H9 (cell line): Measurements from ENCODE around the gene WFDC1. TPM values are rescaled to one million over a fixed set of nuclear protein-coding genes. Genes with fewer than 3 reads are reported as not detected.

Source experiments
- DNase-seq: peaks from one replicate; pipeline ENCODE4 v3.0.0-alpha.2; 2017
- H2AFZ ChIP-seq: one replicate; pipeline ENCODE4 v1.6.1; 2013; ENCODE audit warnings: mild to moderate bottlenecking, low read length, control low read depth, moderate library complexity
- H2AK5ac ChIP-seq: 2 replicates; pipeline ENCODE4 v1.6.1; 2013; ENCODE audit warnings: low read length, control low read depth, mixed read lengths; ENCODE audit not compliant: insufficient read length
- H2BK120ac ChIP-seq: one replicate; pipeline ENCODE4 v1.6.1; 2013; ENCODE audit warnings: low read depth, mild to moderate bottlenecking, low read length, control low read depth, inconsistent platforms; ENCODE audit not compliant: poor library complexity, severe bottlenecking
- H2BK12ac ChIP-seq: 2 replicates; pipeline ENCODE4 v1.6.1; 2013; ENCODE audit warnings: low read length, control low read depth, mixed read lengths, low read depth; ENCODE audit not compliant: insufficient read length
- H2BK15ac ChIP-seq: 2 replicates; pipeline ENCODE4 v1.6.1; 2013; ENCODE audit warnings: low read depth, low read length, control low read depth
- H2BK20ac ChIP-seq: one replicate; pipeline ENCODE4 v1.6.1; 2013; ENCODE audit warnings: low read depth, mild to moderate bottlenecking, low read length, control low read depth, inconsistent platforms; ENCODE audit not compliant: poor library complexity, severe bottlenecking
- H2BK5ac ChIP-seq: 2 replicates; pipeline ENCODE4 v1.6.1; 2013; ENCODE audit warnings: low read length, control low read depth, mixed read lengths; ENCODE audit not compliant: insufficient read length
- H3K14ac ChIP-seq: 2 replicates; pipeline ENCODE4 v1.6.1; 2013; ENCODE audit warnings: low read length, control low read depth; ENCODE audit not compliant: insufficient read depth
- H3K18ac ChIP-seq: 2 replicates; pipeline ENCODE4 v1.6.1; 2013; ENCODE audit warnings: low read depth, mild to moderate bottlenecking, mixed read lengths, low read length, control low read depth; ENCODE audit not compliant: insufficient read length
- H3K23ac ChIP-seq: 2 replicates; pipeline ENCODE4 v1.6.1; 2013; ENCODE audit warnings: low read length, control low read depth, mixed read lengths, low read depth; ENCODE audit not compliant: insufficient read length
- H3K23me2 ChIP-seq: 2 replicates; pipeline ENCODE4 v1.6.1; 2013; ENCODE audit warnings: low read depth, mild to moderate bottlenecking, mixed read lengths, low read length, control low read depth; ENCODE audit not compliant: insufficient read length, poor library complexity, severe bottlenecking
- H3K27ac ChIP-seq: 2 replicates; pipeline ENCODE4 v1.5.1; 2013; ENCODE audit warnings: low read length, control low read depth, mixed read lengths, low read depth; ENCODE audit not compliant: insufficient read length
- H3K27me3 ChIP-seq: 2 replicates; pipeline ENCODE4 v1.6.1; 2013; ENCODE audit warnings: low read length, control low read depth, inconsistent platforms; ENCODE audit not compliant: insufficient read depth
- H3K4ac ChIP-seq: 2 replicates; pipeline ENCODE4 v1.6.1; 2013; ENCODE audit warnings: low read depth, mild to moderate bottlenecking, control low read depth, inconsistent platforms, low read length, moderate library complexity
- H3K4me1 ChIP-seq: 2 replicates; pipeline ENCODE4 v1.6.1; 2013; ENCODE audit warnings: low read length, control low read depth, inconsistent platforms; ENCODE audit not compliant: insufficient read depth
- H3K4me2 ChIP-seq: 2 replicates; pipeline ENCODE4 v1.6.1; 2013; ENCODE audit warnings: low read length, control low read depth, mixed read lengths; ENCODE audit not compliant: insufficient read length, insufficient read depth
- H3K56ac ChIP-seq: 2 replicates; pipeline ENCODE4 v1.6.1; 2013; ENCODE audit warnings: low read depth, mild to moderate bottlenecking, mixed read lengths, low read length, control low read depth; ENCODE audit not compliant: insufficient read length
- H3K79me1 ChIP-seq: 2 replicates; pipeline ENCODE4 v1.6.1; 2013; ENCODE audit warnings: low read depth, mild to moderate bottlenecking, moderate library complexity, low read length, control low read depth, inconsistent platforms; ENCODE audit not compliant: insufficient read depth, poor library complexity, severe bottlenecking
- H3K79me2 ChIP-seq: 2 replicates; pipeline ENCODE4 v1.6.1; 2013; ENCODE audit warnings: low read length, control low read depth, inconsistent platforms; ENCODE audit not compliant: insufficient read depth
- H3K9ac ChIP-seq: 2 replicates; pipeline ENCODE4 v1.6.1; 2013; ENCODE audit warnings: low read length, control low read depth, mixed read lengths; ENCODE audit not compliant: insufficient read length; ENCODE audit errors: extremely low read depth
- H3K9me3 ChIP-seq: one replicate; pipeline ENCODE4 v1.6.1; 2013; ENCODE audit warnings: low read depth, low read length, inconsistent platforms; ENCODE audit not compliant: control insufficient read depth
- H3T11ph ChIP-seq: one replicate; pipeline ENCODE4 v1.6.1; 2013; ENCODE audit warnings: mild to moderate bottlenecking, low read length, control low read depth, inconsistent platforms
- H4K20me1 ChIP-seq: one replicate; pipeline ENCODE4 v1.6.1; 2013; ENCODE audit not compliant: control insufficient read depth, insufficient read length, insufficient read depth
- H4K5ac ChIP-seq: 2 replicates; pipeline ENCODE4 v1.6.1; 2013; ENCODE audit warnings: low read depth, mild to moderate bottlenecking, mixed read lengths, low read length, control low read depth; ENCODE audit not compliant: insufficient read length
- H4K8ac ChIP-seq: replicated peaks from 2 replicates; pipeline ENCODE4 v1.6.1; 2013; ENCODE audit warnings: low read length, control low read depth, mixed read lengths, low read depth; ENCODE audit not compliant: insufficient read length
- H4K91ac ChIP-seq: 2 replicates; pipeline ENCODE4 v1.6.1; 2013; ENCODE audit warnings: low read depth, mild to moderate bottlenecking, moderate library complexity, mixed read lengths, low read length, control low read depth; ENCODE audit not compliant: insufficient read length
- H3K27ac Mint-ChIP-seq, 3 experiments: 2 replicates in 2 of 3; 3 replicates in 1 of 3; pipeline ENCODE4 v1.8.0; 2020 to 2021; ENCODE audit warnings: mixed read lengths in 3 of 3, mild to moderate bottlenecking in 1 of 3, moderate library complexity in 1 of 3
- H3K27me3 Mint-ChIP-seq: 2 replicates; pipeline ENCODE4 v1.8.0; 2021; ENCODE audit warnings: low read depth, mild to moderate bottlenecking, moderate library complexity, mixed read lengths
- H3K36me3 Mint-ChIP-seq, 3 experiments: 2 replicates in 2 of 3; 3 replicates in 1 of 3; pipeline ENCODE4 v1.8.0; 2020 to 2021; ENCODE audit warnings: low read depth in 3 of 3, mixed read lengths in 3 of 3; ENCODE audit not compliant: insufficient read depth in 1 of 3
- H3K4me1 Mint-ChIP-seq, 2 experiments: 2 replicates each; pipeline ENCODE4 v1.8.0; 2020; ENCODE audit warnings: mixed read lengths in 2 of 2
- H3K4me3 Mint-ChIP-seq, 2 experiments: 2 replicates in 1 of 2; 3 replicates in 1 of 2; pipeline ENCODE4 v1.8.0; 2020 to 2021; ENCODE audit warnings: mild to moderate bottlenecking in 2 of 2, mixed read lengths in 2 of 2, moderate library complexity in 1 of 2
- H3K9me3 Mint-ChIP-seq, 2 experiments: 2 replicates in 1 of 2; 3 replicates in 1 of 2; pipeline ENCODE4 v1.8.0; 2020; ENCODE audit warnings: mild to moderate bottlenecking in 2 of 2, mixed read lengths in 2 of 2, moderate library complexity in 1 of 2
- WGBS: extraction: QIAGEN DNeasy Blood & Tissue Kit; methylation state at CpG from one replicate; pipeline ENCODE4 v1.1.7; 2013; ENCODE audit warnings: missing lambda C conversion rate, low lambda C conversion rate, mixed read lengths; ENCODE audit not compliant: insufficient read length; ENCODE audit errors: extremely low coverage; 5-methylcytosine and 5-hydroxymethylcytosine counted together
- total RNA-seq: library from RNA; stranded (reverse); gene quantifications from 2 replicates; pipeline ENCODE4 v1.2.1, GENCODE V29; 2021
- TF ChIP-seq, protein P1 (sequence below): fragments of 200-600 bp; sonication (generic); conservative IDR thresholded peaks from 3 replicates; pipeline ENCODE4 v1.8.0; 2021; ENCODE audit warnings: antibody characterized with exemption, mild to moderate bottlenecking

WFDC1 gene
- total RNA-seq, 1 experiment from 2014 or later, result 0.24 TPM

- DNase-seq, result no peak
- no peaks in the 10 kb centered on the region for H3K27me3 ChIP-seq
- H3K27ac Mint-ChIP-seq, result no peak overlapping the region; a peak in 1 of 7 replicates
- no peak overlapping the region for H3K27ac ChIP-seq
- H3K18ac ChIP-seq, result no peak overlapping the region
- H3K9me3 ChIP-seq, result no peaks in the 10 kb centered on the region
- TF ChIP-seq, protein P1, sequence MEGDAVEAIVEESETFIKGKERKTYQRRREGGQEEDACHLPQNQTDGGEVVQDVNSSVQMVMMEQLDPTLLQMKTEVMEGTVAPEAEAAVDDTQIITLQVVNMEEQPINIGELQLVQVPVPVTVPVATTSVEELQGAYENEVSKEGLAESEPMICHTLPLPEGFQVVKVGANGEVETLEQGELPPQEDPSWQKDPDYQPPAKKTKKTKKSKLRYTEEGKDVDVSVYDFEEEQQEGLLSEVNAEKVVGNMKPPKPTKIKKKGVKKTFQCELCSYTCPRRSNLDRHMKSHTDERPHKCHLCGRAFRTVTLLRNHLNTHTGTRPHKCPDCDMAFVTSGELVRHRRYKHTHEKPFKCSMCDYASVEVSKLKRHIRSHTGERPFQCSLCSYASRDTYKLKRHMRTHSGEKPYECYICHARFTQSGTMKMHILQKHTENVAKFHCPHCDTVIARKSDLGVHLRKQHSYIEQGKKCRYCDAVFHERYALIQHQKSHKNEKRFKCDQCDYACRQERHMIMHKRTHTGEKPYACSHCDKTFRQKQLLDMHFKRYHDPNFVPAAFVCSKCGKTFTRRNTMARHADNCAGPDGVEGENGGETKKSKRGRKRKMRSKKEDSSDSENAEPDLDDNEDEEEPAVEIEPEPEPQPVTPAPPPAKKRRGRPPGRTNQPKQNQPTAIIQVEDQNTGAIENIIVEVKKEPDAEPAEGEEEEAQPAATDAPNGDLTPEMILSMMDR, result no peak
- H4K91ac ChIP-seq, result no peak overlapping the region
- peaks cover 3 to 5% of the 10 kb centered on the region in 2 experiments; a peak in 2 of 5 replicates for H3K9me3 Mint-ChIP-seq
- 0 out of 7 replicates have a peak, but pooled peaks cover 0 to 2% (median 0%) of the 10 kb centered on the region in 3 experiments for H3K36me3 Mint-ChIP-seq
- no peak overlapping the region for H3K23ac ChIP-seq
- WGBS, result no CpG with 5 or more reads among the region's 10 CpGs
- no peak overlapping the region for H2BK12ac ChIP-seq
- no peak overlapping the region for H4K8ac ChIP-seq
- H2BK5ac ChIP-seq, result no peak overlapping the region
- no peak overlapping the region for H3K56ac ChIP-seq
- H4K5ac ChIP-seq, result no peak overlapping the region
- peaks cover 26% of the 10 kb centered on the region for H3K27me3 Mint-ChIP-seq
- H3K4ac ChIP-seq, result no peak overlapping the region
- H3K14ac ChIP-seq, result no peak overlapping the region
- no peaks in the 10 kb centered on the region for H3K79me2 ChIP-seq
- no peak overlapping the region for H3T11ph ChIP-seq
- no peak overlapping the region for H2BK120ac ChIP-seq
- no peak overlapping the region for H3K4me3 Mint-ChIP-seq
- no peak overlapping the region for H2AFZ ChIP-seq
- no peaks in the 10 kb centered on the region for H4K20me1 ChIP-seq
- H3K4me2 ChIP-seq, result no peak overlapping the region
- no peaks in the 10 kb centered on the region for H3K4me1 ChIP-seq
- peaks cover 4 to 8% of the 10 kb centered on the region in 2 experiments; a peak in 3 of 4 replicates for H3K4me1 Mint-ChIP-seq
- H3K79me1 ChIP-seq, result no peaks in the 10 kb centered on the region
- H2BK15ac ChIP-seq, result no peak overlapping the region
- H3K23me2 ChIP-seq, result no peaks in the 10 kb centered on the region
- no peak overlapping the region for H3K9ac ChIP-seq
- no peak overlapping the region for H2AK5ac ChIP-seq
- H2BK20ac ChIP-seq, result no peak overlapping the region
These were observed 19.2 kb downstream of the WFDC1 start for GRCh38 chr16:84313921-84314320.
